WTC11 (cell line): ENCODE data around the gene CPXM1. TPM values are rescaled to one million over a fixed set of nuclear protein-coding genes. Genes with fewer than 3 reads are reported as not detected.

ENCODE experiments used
- ATAC-seq: fragments of 200-7000 bp; cut with Tn5 transposase; 2 replicates; pipeline ENCODE4 v1.10.0; 2021; ENCODE audit warnings: mild to moderate bottlenecking, moderate library complexity
- CTCF ChIA-PET: fragments of 300-600 bp; sonication (Branson Sonifier 250); formaldehyde crosslinking; loops from one replicate; lab custom pipeline; 2021; ENCODE audit warnings: antibody characterized with exemption; lab: Charles Lee
- POLR2A ChIA-PET: fragments of 350-600 bp; sonication (Branson Sonifier 250); formaldehyde crosslinking; loops from one replicate; lab custom pipeline; 2021; ENCODE audit warnings: antibody characterized with exemption; lab: Charles Lee
- DNase-seq: peaks from one replicate; pipeline ENCODE4 v3.0.0; 2021; ENCODE audit warnings: low spot score
- H3K27ac Mint-ChIP-seq: 2 replicates; pipeline ENCODE4 v1.8.0; 2021; ENCODE audit warnings: mixed read lengths
- H3K27me3 Mint-ChIP-seq: 2 replicates; pipeline ENCODE4 v1.8.0; 2021; ENCODE audit warnings: low read depth, mild to moderate bottlenecking, moderate library complexity, mixed read lengths
- H3K36me3 Mint-ChIP-seq: 2 replicates; pipeline ENCODE4 v1.8.0; 2021; ENCODE audit warnings: mixed read lengths
- H3K4me1 Mint-ChIP-seq: 2 replicates; pipeline ENCODE4 v1.8.0; 2022; ENCODE audit warnings: mixed read lengths
- H3K4me3 Mint-ChIP-seq: 2 replicates; pipeline ENCODE4 v1.8.0; 2021; ENCODE audit warnings: mild to moderate bottlenecking, moderate library complexity, mixed read lengths
- H3K9me3 Mint-ChIP-seq: 2 replicates; pipeline ENCODE4 v1.8.0; 2021; ENCODE audit warnings: mixed read lengths
- ARID4B ChIP-seq: sonication (generic); formaldehyde crosslinking; IDR thresholded peaks from 2 replicates; pipeline ENCODE4 v1.8.0; 2023; ENCODE audit warnings: missing genetic modification reagents, mild to moderate bottlenecking, borderline replicate concordance
- ATF2 ChIP-seq: sonication (generic); formaldehyde crosslinking; IDR thresholded peaks from 2 replicates; pipeline ENCODE4 v1.8.1; 2022; ENCODE audit warnings: low read depth, missing genetic modification reagents, borderline replicate concordance
- E2F5 ChIP-seq: sonication (generic); formaldehyde crosslinking; IDR thresholded peaks from 2 replicates; pipeline ENCODE4 v1.8.1; 2022; ENCODE audit warnings: mild to moderate bottlenecking, moderate library complexity, missing genetic modification reagents
- ETV6 ChIP-seq: sonication (generic); formaldehyde crosslinking; IDR thresholded peaks from 2 replicates; pipeline ENCODE4 v1.8.1; 2022; ENCODE audit warnings: mild to moderate bottlenecking, missing genetic modification reagents
- GRHL2 ChIP-seq: fragments of 250-450 bp; sonication (Bioruptor Pico); IDR thresholded peaks from 2 replicates; pipeline ENCODE4 v1.8.0; 2022; ENCODE audit warnings: mild to moderate bottlenecking, moderate library complexity; ENCODE audit not compliant: insufficient replicate concordance, severe bottlenecking
- MXD4 ChIP-seq: fragments of 250-450 bp; sonication (Bioruptor Pico); IDR thresholded peaks from 2 replicates; pipeline ENCODE4 v1.8.0; 2021; ENCODE audit warnings: mild to moderate bottlenecking, moderate library complexity, borderline replicate concordance
- MYBL2 ChIP-seq: sonication (generic); formaldehyde crosslinking; IDR thresholded peaks from 2 replicates; pipeline ENCODE4 v1.8.1; 2023; ENCODE audit warnings: mild to moderate bottlenecking, moderate library complexity, missing genetic modification reagents
- NFE2L1 ChIP-seq: sonication (generic); formaldehyde crosslinking; IDR thresholded peaks from 2 replicates; pipeline ENCODE4 v1.8.1; 2023; ENCODE audit warnings: missing genetic modification reagents
- NR1H2 ChIP-seq: sonication (generic); formaldehyde crosslinking; IDR thresholded peaks from 2 replicates; pipeline ENCODE4 v1.9.0; 2021; ENCODE audit warnings: mild to moderate bottlenecking, moderate library complexity, missing genetic modification reagents
- PRDM15 ChIP-seq: sonication (generic); formaldehyde crosslinking; IDR thresholded peaks from 2 replicates; pipeline ENCODE4 v1.8.0; 2022; ENCODE audit warnings: missing genetic modification reagents
- ZBTB21 ChIP-seq: sonication (generic); formaldehyde crosslinking; IDR thresholded peaks from 2 replicates; pipeline ENCODE4 v1.8.1; 2023; ENCODE audit warnings: mild to moderate bottlenecking, missing genetic modification reagents, borderline replicate concordance
- ZMAT4 ChIP-seq: fragments of 250-450 bp; sonication (Bioruptor Pico); IDR thresholded peaks from 2 replicates; pipeline ENCODE4 v1.9.0; 2021; ENCODE audit warnings: mild to moderate bottlenecking
- ZNF121 ChIP-seq: sonication (generic); formaldehyde crosslinking; IDR thresholded peaks from 2 replicates; pipeline ENCODE4 v1.8.0; 2023; ENCODE audit warnings: missing genetic modification reagents
- ZNF317 ChIP-seq: sonication (generic); formaldehyde crosslinking; IDR thresholded peaks from 2 replicates; pipeline ENCODE4 v1.8.1; 2023; ENCODE audit warnings: low read depth, mild to moderate bottlenecking, moderate library complexity, missing genetic modification reagents, borderline replicate concordance
- ZNF416 ChIP-seq: fragments of 250-450 bp; sonication (Bioruptor Pico); IDR thresholded peaks from 2 replicates; pipeline ENCODE4 v1.9.0; 2021; ENCODE audit warnings: mild to moderate bottlenecking, inconsistent platforms
- ZNF512 ChIP-seq: sonication (generic); formaldehyde crosslinking; IDR thresholded peaks from 2 replicates; pipeline ENCODE4 v1.8.1; 2022; ENCODE audit warnings: missing genetic modification reagents, borderline replicate concordance
- total RNA-seq: library from RNA; stranded (reverse); gene quantifications from 3 replicates; pipeline ENCODE4 v1.2.3, GENCODE V29; 2021

The CPXM1 gene
- total RNA-seq, 1 experiment from 2014 or later: 51.2 TPM

- Mint-ChIP-seq H3K9me3 (no peaks in the 10 kb centered on the region), H3K4me1 (peaks cover under 1% of the 10 kb centered on the region), H3K4me3 (no peak overlapping the region), H3K36me3 (no peaks in the 10 kb centered on the region), H3K27ac (no peak overlapping the region), H3K27me3 (no peaks in the 10 kb centered on the region)
- TF ChIP-seq E2F5 (CRISPR knock-in tag): no peak
- no peak for TF ChIP-seq ZMAT4 (CRISPR knock-in tag)
- no peak for TF ChIP-seq ZNF317
- TF ChIP-seq ARID4B (CRISPR knock-in tag): no peak
- no peak for TF ChIP-seq MYBL2 (CRISPR knock-in tag)
- no peak for TF ChIP-seq PRDM15
- no peak for TF ChIP-seq GRHL2 (CRISPR knock-in tag)
- TF ChIP-seq NR1H2 (CRISPR knock-in tag): no peak
- TF ChIP-seq MXD4 (CRISPR knock-in tag): no peak
- no peak for TF ChIP-seq ZNF512 (CRISPR knock-in tag)
- TF ChIP-seq NFE2L1 (CRISPR knock-in tag): no peak
- no peak for TF ChIP-seq ATF2 (CRISPR knock-in tag)
- no peak for TF ChIP-seq ETV6 (CRISPR knock-in tag)
- TF ChIP-seq ZNF416 (CRISPR knock-in tag): no peak
- no peak for TF ChIP-seq ZBTB21 (CRISPR knock-in tag)
- no peak for TF ChIP-seq ZNF121 (CRISPR knock-in tag)
- ChIA-PET CTCF (interaction anchor here (0.6 to 1.0 kb wide), 2 partner anchors 91 to 173 kb away, joined by 5 to 6 read pairs; no protein-coding TSS in a partner anchor), POLR2A (no interaction called here)
- no peak for DNase-seq
- ATAC-seq: no peak
These were observed 46.3 kb upstream of the CPXM1 start for GRCh38 chr20:2846698-2847097.
